Endometrial microvascular endothelial cells (primary cell): ENCODE data around the gene CANT1. TPM values are rescaled to one million over a fixed set of nuclear protein-coding genes. Genes with fewer than 3 reads are reported as not detected.

Experiments
- in situ Hi-C: cut with HindIII; loops from 2 replicates; pipeline ENCODE4 v1.10.0; 2017; ENCODE audit warnings: low sequenced_read_pairs, low pct_unique_long_range_greater_than_20kb; ENCODE audit errors: inconsistent ontology term
- total RNA-seq: library from RNA; depleted of rRNA; stranded (reverse); fragments of >200 nt; gene quantifications from one replicate; pipeline ENCODE4 v1.2.3, GENCODE V29; 2015; ENCODE audit errors: inconsistent ontology term

CANT1 gene
- total RNA-seq = 89.3 TPM

- in situ Hi-C loops = no loop called here
These were observed at the start of gene CANT1 for GRCh38 chr17:79009397-79010303. TSS of gene CANT1 (minus strand) at chr17:79009764. CDS start at chr17:78997622, 12,142 bp downstream.

- in situ Hi-C loops = no loop called here
These were observed 48.3 kb upstream of the CANT1 start for GRCh38 chr17:79057737-79058385.

- in situ Hi-C loops = no loop called here
These were observed 45.6 kb upstream of the CANT1 start for GRCh38 chr17:79055197-79055596.

- in situ Hi-C loops = no loop called here
These were observed 44.8 kb upstream of the CANT1 start for GRCh38 chr17:79054200-79054960.

GRCh38 chr17:79053251-79053925 lies 43.8 kb upstream of the CANT1 start:
- in situ Hi-C loops = no loop called here

- in situ Hi-C loops = no loop called here
These were observed 42.6 kb upstream of the CANT1 start for GRCh38 chr17:79052131-79052530.

GRCh38 chr17:79051306-79051705 lies 41.7 kb upstream of the CANT1 start:
- in situ Hi-C loops = no loop called here

- in situ Hi-C loops = no loop called here
These were observed 41.0 kb upstream of the CANT1 start for GRCh38 chr17:79050551-79050950.

GRCh38 chr17:79049821-79050220 lies 40.3 kb upstream of the CANT1 start:
- in situ Hi-C loops = no loop called here

GRCh38 chr17:79048826-79049755 lies 39.5 kb upstream of the CANT1 start:
- in situ Hi-C loops = no loop called here

GRCh38 chr17:79047923-79048825 lies 38.6 kb upstream of the CANT1 start:
- in situ Hi-C loops = no loop called here

- in situ Hi-C loops = no loop called here
These were observed 37.8 kb upstream of the CANT1 start for GRCh38 chr17:79047291-79047920.

- in situ Hi-C loops = no loop called here
These were observed 37.3 kb upstream of the CANT1 start for GRCh38 chr17:79046916-79047280.

- in situ Hi-C loops = no loop called here
These were observed 36.8 kb upstream of the CANT1 start for GRCh38 chr17:79046197-79046915.

GRCh38 chr17:79045842-79046196 lies 36.3 kb upstream of the CANT1 start:
- in situ Hi-C loops = no loop called here
